HepG2 (cell line): ENCODE measurements around the gene CLBA1. TPM values are rescaled to one million over a fixed set of nuclear protein-coding genes. Genes with fewer than 3 reads are reported as not detected.
"Not testable (repeated sequence)": the region's sequence is repeated elsewhere in the genome, so short reads cannot be mapped to it uniquely, and the experiment has no call there.

Source experiments
- ATAC-seq: fragments of 200-7000 bp; cut with Tn5 transposase; 3 replicates; pipeline ENCODE4 v1.9.1; 2020; ENCODE audit warnings: mild to moderate bottlenecking, moderate library complexity
- BruUV-seq: library from RNA; stranded (reverse); fragments of 400-500 nt; replicated peaks from 2 replicates; lab custom pipeline; 2021; lab: Mats Ljungman, UMichigan
- CTCF ChIA-PET: fragments of 300-600 bp; formaldehyde crosslinking; extraction: SDS; loops from one replicate; lab custom pipeline; 2021; ENCODE audit warnings: low total read pairs, inconsistent platforms, low intra/inter-chr PET ratio; lab: Yijun Ruan, JAX
- POLR2A ChIA-PET: fragments of 350-600 bp; sonication (Branson Sonifier 250); formaldehyde crosslinking; loops from one replicate; lab custom pipeline; 2020; ENCODE audit warnings: antibody characterized with exemption, inconsistent platforms; lab: Yijun Ruan, JAX
- DNase-seq: peaks from one replicate; pipeline ENCODE4 v3.0.0-alpha.2; 2015; ENCODE audit warnings: low spot score
- FAIRE-seq: peaks from 3 replicates; lab custom pipeline; 2011; peaks lifted over from hg19 to GRCh38; lab: Jason Lieb, UNC
- H2AFZ ChIP-seq: one replicate; pipeline ENCODE4 v1.6.1; 2011; ENCODE audit warnings: low read length, inconsistent platforms
- H3K27ac ChIP-seq: fragments of 300-600 bp; 3 replicates; pipeline ENCODE4 v1.8.0; 2011; ENCODE audit warnings: mixed run types, mild to moderate bottlenecking, mixed read lengths, low read length, inconsistent platforms; ENCODE audit not compliant: insufficient read depth; ENCODE audit errors: extremely low read length
- H3K27me3 ChIP-seq, 2 experiments: fragments of 200-600 bp in 1 of 2; 2 replicates in 1 of 2; 3 replicates in 1 of 2; pipeline versions ENCODE4 v1.6.0 to v1.8.0; 2011; ENCODE audit warnings: low read length in 2 of 2, mild to moderate bottlenecking in 2 of 2, moderate library complexity in 2 of 2, inconsistent platforms in 1 of 2; ENCODE audit not compliant: insufficient read depth in 2 of 2, control insufficient read depth in 1 of 2
- H3K36me3 ChIP-seq, 2 experiments: fragments of 200-600 bp in 1 of 2; replicated peaks in 1 of 2; 2 replicates in 1 of 2; 3 replicates in 1 of 2; pipeline versions ENCODE4 v1.5.1 to v1.8.0; 2011; ENCODE audit warnings: low read length in 2 of 2, inconsistent platforms in 1 of 2; ENCODE audit not compliant: insufficient read depth in 2 of 2, control insufficient read depth in 1 of 2
- H3K4me1 ChIP-seq: 2 replicates; pipeline ENCODE4 v1.5.1; 2012; ENCODE audit warnings: low read length, inconsistent platforms; ENCODE audit not compliant: insufficient read depth
- H3K4me2 ChIP-seq: 2 replicates; pipeline ENCODE4 v1.6.0; 2011; ENCODE audit warnings: low read depth, low read length, inconsistent platforms
- H3K4me3 ChIP-seq, 3 experiments: fragments of 200-600 bp in 1 of 3; sonication (generic), shearing (Covaris generic) in 1 of 3; replicated peaks in 1 of 3; 2 replicates each; pipeline ENCODE4 v1.5.1; 2011 to 2016; ENCODE audit warnings: low read length in 3 of 3, inconsistent platforms in 2 of 3, low read depth in 2 of 3, mild to moderate bottlenecking in 2 of 3, control low read depth in 1 of 3, mixed read lengths in 1 of 3; ENCODE audit not compliant: insufficient read depth in 1 of 3
- H3K79me2 ChIP-seq: one replicate; pipeline ENCODE4 v1.6.1; 2011; ENCODE audit warnings: low read length, inconsistent platforms; ENCODE audit not compliant: insufficient read depth
- H3K9ac ChIP-seq: 2 replicates; pipeline ENCODE4 v1.6.0; 2011; ENCODE audit warnings: mild to moderate bottlenecking, low read depth, low read length, inconsistent platforms; ENCODE audit not compliant: insufficient read depth
- H3K9me3 ChIP-seq: 2 replicates; pipeline ENCODE4 v1.5.1; 2012; ENCODE audit warnings: mild to moderate bottlenecking, low read length
- H4K20me1 ChIP-seq: 2 replicates; pipeline ENCODE4 v1.6.0; 2011; ENCODE audit warnings: inconsistent platforms, mild to moderate bottlenecking, low read length, moderate library complexity; ENCODE audit not compliant: insufficient read depth
- KLF12 ChIP-seq: sonication (generic); formaldehyde crosslinking; IDR thresholded peaks from 2 replicates; pipeline ENCODE4 v1.4.0; 2020; ENCODE audit warnings: missing genetic modification reagents, borderline replicate concordance
- KLF15 ChIP-seq: sonication (generic); formaldehyde crosslinking; IDR thresholded peaks from 2 replicates; pipeline ENCODE4 v1.8.1; 2023; ENCODE audit warnings: borderline replicate concordance, mild to moderate bottlenecking, inconsistent platforms, missing genetic modification reagents, mixed read lengths
- RBFOX2 ChIP-seq: fragments of 200-400 bp; formaldehyde crosslinking; IDR thresholded peaks from 2 replicates; pipeline ENCODE4 v1.6.1; 2017; ENCODE audit warnings: low read depth, mild to moderate bottlenecking, low read length
- RBM39 ChIP-seq: fragments of 200-400 bp; formaldehyde crosslinking; IDR thresholded peaks from one replicate; pipeline ENCODE4 v1.6.1; 2018; ENCODE audit warnings: antibody characterized with exemption, mild to moderate bottlenecking, low read depth, low read length; ENCODE audit not compliant: poor library complexity, severe bottlenecking
- SRY ChIP-seq: sonication (generic); formaldehyde crosslinking; IDR thresholded peaks from 2 replicates; pipeline ENCODE4 v1.8.0; 2022; ENCODE audit warnings: mild to moderate bottlenecking, missing genetic modification reagents
- ZNF839 ChIP-seq: sonication (generic); formaldehyde crosslinking; IDR thresholded peaks from 2 replicates; pipeline ENCODE4 v1.4.0; 2020; ENCODE audit warnings: missing genetic modification reagents, mild to moderate bottlenecking, borderline replicate concordance
- ZNF891 ChIP-seq: sonication (generic); formaldehyde crosslinking; IDR thresholded peaks from 2 replicates; pipeline ENCODE4 v1.5.0; 2020; ENCODE audit warnings: mild to moderate bottlenecking, missing genetic modification reagents
- WGBS: methylation state at CpG from one replicate; pipeline ENCODE4 v1.1.6; 2017; ENCODE audit warnings: low lambda C conversion rate; 5-methylcytosine and 5-hydroxymethylcytosine counted together
- in situ Hi-C: cut with HindIII; loops from 2 replicates; pipeline ENCODE4 v1.10.0; 2017; ENCODE audit warnings: low pct_unique_long_range_greater_than_20kb; ENCODE audit not compliant: extremely low pct_ligation_motif_present
- intact Hi-C: fragments of 100-400 bp; cut with micrococcal nuclease; formaldehyde crosslinking; loops from one replicate; pipeline ENCODE4 v1.10.0; 2022; ENCODE audit not compliant: unreplicated experiment
- polyA plus RNA-seq, 8 experiments: library from polyadenylated mRNA; depleted of rRNA in 3 of 8; stranded (reverse) in 7 of 8; unstranded in 1 of 8; fragments of >200 nt; fragmentation: Illumina TruSeq in 4 of 8; extraction: Trizol in 4 of 8; gene quantifications; 2 replicates each; pipeline versions ENCODE4 v1.2.1 to v1.2.3, GENCODE V29; 2011 to 2016; ENCODE audit warnings: low read depth in 4 of 8, missing spikeins in 1 of 8, mixed read lengths in 1 of 8; ENCODE audit not compliant: insufficient read depth in 1 of 8
- total RNA-seq, 5 experiments: library from RNA; depleted of rRNA; stranded (reverse); fragments of >200 nt; fragmentation: Illumina TruSeq; extraction: Trizol; gene quantifications; 2 replicates each; pipeline ENCODE4 v1.2.3, GENCODE V29; 2016; ENCODE audit warnings: low read depth in 1 of 5

Gene CLBA1
- total and polyA plus RNA-seq, 2 of the 13 experiments (the other 11 are each of a cell fraction or from before 2014, with no cell fraction given), result 1.2 to 1.4 TPM

GRCh38 chr14:104942586-104942985, 43.0 kb upstream of the CLBA1 start:
- ATAC-seq, result no peak
- intact Hi-C loops, result no loop called here
- H3K27me3 ChIP-seq, result peaks cover 7 to 67% of the 10 kb centered on the region in 2 experiments
- BruUV-seq, result no TSS peak
- POLR2A ChIA-PET, result no interaction called here
- no peaks in the 10 kb centered on the region for H3K4me1 ChIP-seq
- no peak overlapping the region for H3K27ac ChIP-seq
- H2AFZ ChIP-seq, result no peak overlapping the region
- TF ChIP-seq KLF12 (CRISPR knock-in tag) (no peak), KLF15 (CRISPR knock-in tag) (no peak), SRY (no peak), RBM39 (no peak), ZNF891 (no peak), RBFOX2 (no peak), ZNF839 (CRISPR knock-in tag) (no peak)
- TF ChIP-seq, all 625 proteins: peak for 0
- Histone ChIP-seq H3K4me2 (no peak overlapping the region), H3K36me3 (no peaks in the 10 kb centered on the region), H3K9ac (no peak overlapping the region), H4K20me1 (no peaks in the 10 kb centered on the region), H3K79me2 (no peaks in the 10 kb centered on the region), H3K9me3 (no peaks in the 10 kb centered on the region), H3K4me3 (no peak overlapping the region)
- CTCF ChIA-PET, result no interaction called here
- no peak for FAIRE-seq
- in situ Hi-C loops, result no loop called here
- no peak for DNase-seq
- no CpG with 5 or more reads among the region's 16 CpGs for WGBS

- H3K9me3 ChIP-seq, BruUV-seq, DNase-seq, FAIRE-seq, H3K4me2 ChIP-seq, H3K4me1 ChIP-seq, H3K27ac ChIP-seq, H3K79me2 ChIP-seq, H4K20me1 ChIP-seq, H2AFZ ChIP-seq, intact Hi-C loops, H3K9ac ChIP-seq, POLR2A ChIA-PET, CTCF ChIA-PET, H3K36me3 ChIP-seq, ATAC-seq, H3K4me3 ChIP-seq, in situ Hi-C loops: not testable (repeated sequence)
- peaks cover 8 to 59% of the 10 kb centered on the region in 2 experiments for H3K27me3 ChIP-seq
- 48% methylated on average over 15 of the region's 29 CpGs for WGBS
Measured at GRCh38 chr14:104943216-104944015, 42.2 kb upstream of the CLBA1 start.

GRCh38 chr14:104944016-104944308, 41.6 kb upstream of the CLBA1 start:
- H3K9ac ChIP-seq, H3K79me2 ChIP-seq, BruUV-seq, DNase-seq, H4K20me1 ChIP-seq, POLR2A ChIA-PET, CTCF ChIA-PET, in situ Hi-C loops, H3K36me3 ChIP-seq, H3K27ac ChIP-seq, H3K4me2 ChIP-seq, FAIRE-seq, ATAC-seq, H3K4me3 ChIP-seq, H2AFZ ChIP-seq, H3K9me3 ChIP-seq, H3K4me1 ChIP-seq, intact Hi-C loops: not testable (repeated sequence)
- H3K27me3 ChIP-seq, result peaks cover 8 to 55% of the 10 kb centered on the region in 2 experiments
- no CpG with 5 or more reads among the region's 6 CpGs for WGBS
